AG04450 (cell line): ENCODE data around the gene MAGI2. TPM values are rescaled to one million over a fixed set of nuclear protein-coding genes. Genes with fewer than 3 reads are reported as not detected.

Experiments
- CTCF ChIA-PET: fragments of 300-600, 350-600 bp; formaldehyde crosslinking; extraction: SDS; loops from one replicate; lab custom pipeline; 2022; ENCODE audit warnings: antibody characterized with exemption, inconsistent platforms; lab: Charles Lee
- POLR2A ChIA-PET: fragments of 350-600 bp; formaldehyde crosslinking; extraction: SDS; loops from one replicate; lab custom pipeline; 2021; ENCODE audit warnings: antibody characterized with exemption, inconsistent platforms; lab: Yijun Ruan, JAX
- DNase-seq: peaks from one replicate; pipeline ENCODE4 v3.0.0-alpha.2; 2011; ENCODE audit warnings: low read depth, low spot score
- H3K27ac ChIP-seq: one replicate; pipeline ENCODE4 v1.5.1; 2012; ENCODE audit warnings: low read depth, low read length, control low read depth
- H3K27me3 ChIP-seq: one replicate; pipeline ENCODE4 v1.6.0; 2012; ENCODE audit warnings: low read length; ENCODE audit not compliant: control insufficient read depth, insufficient read depth
- H3K4me3 ChIP-seq: 2 replicates; pipeline ENCODE4 v1.5.1; 2011; ENCODE audit warnings: mild to moderate bottlenecking, low read depth, low read length, control low read depth
- H3K9me3 ChIP-seq: 2 replicates; pipeline ENCODE4 v1.5.1; 2012; ENCODE audit warnings: low read length; ENCODE audit not compliant: control insufficient read depth, insufficient read depth
- polyA plus RNA-seq: library from polyadenylated mRNA; depleted of rRNA; stranded (reverse); fragments of >200 nt; gene quantifications from 2 replicates; pipeline ENCODE4 v1.2.3, GENCODE V29; 2011
- TF ChIP-seq, protein P1 (sequence below): IDR thresholded peaks from 2 replicates; pipeline ENCODE4 v1.5.1; 2011; ENCODE audit warnings: low read depth, low read length, control low read depth, inconsistent platforms

The MAGI2 gene
- polyA plus RNA-seq, 1 experiment: 2.3 TPM

- no peak overlapping the region for H3K27ac ChIP-seq
- no peaks in the 10 kb centered on the region for H3K9me3 ChIP-seq
- H3K4me3 ChIP-seq: no peak overlapping the region
- POLR2A ChIA-PET: no interaction called here
- CTCF ChIA-PET: no interaction called here
- no peak for DNase-seq
- TF ChIP-seq, protein P1, sequence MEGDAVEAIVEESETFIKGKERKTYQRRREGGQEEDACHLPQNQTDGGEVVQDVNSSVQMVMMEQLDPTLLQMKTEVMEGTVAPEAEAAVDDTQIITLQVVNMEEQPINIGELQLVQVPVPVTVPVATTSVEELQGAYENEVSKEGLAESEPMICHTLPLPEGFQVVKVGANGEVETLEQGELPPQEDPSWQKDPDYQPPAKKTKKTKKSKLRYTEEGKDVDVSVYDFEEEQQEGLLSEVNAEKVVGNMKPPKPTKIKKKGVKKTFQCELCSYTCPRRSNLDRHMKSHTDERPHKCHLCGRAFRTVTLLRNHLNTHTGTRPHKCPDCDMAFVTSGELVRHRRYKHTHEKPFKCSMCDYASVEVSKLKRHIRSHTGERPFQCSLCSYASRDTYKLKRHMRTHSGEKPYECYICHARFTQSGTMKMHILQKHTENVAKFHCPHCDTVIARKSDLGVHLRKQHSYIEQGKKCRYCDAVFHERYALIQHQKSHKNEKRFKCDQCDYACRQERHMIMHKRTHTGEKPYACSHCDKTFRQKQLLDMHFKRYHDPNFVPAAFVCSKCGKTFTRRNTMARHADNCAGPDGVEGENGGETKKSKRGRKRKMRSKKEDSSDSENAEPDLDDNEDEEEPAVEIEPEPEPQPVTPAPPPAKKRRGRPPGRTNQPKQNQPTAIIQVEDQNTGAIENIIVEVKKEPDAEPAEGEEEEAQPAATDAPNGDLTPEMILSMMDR: no peak
- H3K27me3 ChIP-seq: no peaks in the 10 kb centered on the region
These were observed 1011.7 kb downstream of the MAGI2 start for GRCh38 chr7:78441737-78442136.

DNA sequence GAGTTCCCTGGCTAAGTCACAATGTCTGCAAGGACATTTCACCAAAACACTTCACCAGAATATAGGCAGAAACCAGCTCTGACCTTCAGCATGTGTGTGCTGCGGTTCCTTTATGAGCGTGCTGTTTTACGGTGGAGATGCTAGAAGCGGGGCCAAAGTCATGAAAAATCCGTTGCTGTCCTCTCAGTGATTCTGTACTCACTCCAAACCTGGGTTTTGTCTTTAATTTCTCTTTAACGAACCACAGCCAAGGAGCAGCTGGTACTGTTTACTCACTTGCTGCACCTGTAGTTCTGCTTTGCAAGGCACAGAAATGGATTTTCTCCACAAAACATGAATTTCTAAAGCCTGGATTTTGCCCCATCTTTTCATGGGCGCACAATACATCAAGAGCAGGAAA, 1015.0 kb downstream of the MAGI2 start:
- TF ChIP-seq, protein P1: no peak
- no peaks in the 10 kb centered on the region for H3K9me3 ChIP-seq
- no peak overlapping the region for H3K4me3 ChIP-seq
- ChIA-PET CTCF (interaction anchor here (0.7 kb wide), 1 partner anchor 304 kb away, joined by 3 read pairs; no protein-coding TSS in a partner anchor), POLR2A (no interaction called here)
- H3K27ac ChIP-seq: no peak overlapping the region
- DNase-seq: no peak
- no peaks in the 10 kb centered on the region for H3K27me3 ChIP-seq

DNA sequence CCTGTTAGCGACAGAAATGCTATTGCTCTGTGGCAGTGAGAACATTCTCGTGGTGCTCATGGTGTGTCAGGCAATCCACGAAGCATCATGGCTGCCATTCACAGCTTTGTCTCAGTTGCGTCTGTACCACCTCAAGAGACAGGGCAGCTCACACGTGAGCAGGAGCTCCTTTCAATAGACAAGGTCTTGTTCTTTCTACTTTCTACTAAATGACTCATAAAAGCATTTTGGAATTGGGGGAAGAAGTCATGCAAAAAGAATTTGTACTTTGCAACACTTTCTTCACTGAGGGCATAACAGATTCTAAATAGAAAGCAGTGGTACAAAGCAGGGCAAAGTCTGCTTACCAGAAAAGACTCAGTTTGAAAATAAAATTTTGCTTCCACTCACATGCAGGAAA, 1016.3 kb downstream of the MAGI2 start:
- TF ChIP-seq, protein P1: no peak
- no peaks in the 10 kb centered on the region for H3K9me3 ChIP-seq
- no peaks in the 10 kb centered on the region for H3K27me3 ChIP-seq
- H3K4me3 ChIP-seq: no peak overlapping the region
- ChIA-PET CTCF (interaction anchor here (0.6 to 1.5 kb wide), 2 partner anchors 27 to 303 kb away, joined by 3 read pairs; no protein-coding TSS in a partner anchor), POLR2A (interaction anchor here (0.6 kb wide), 1 partner anchor 303 kb away, joined by 3 read pairs; no protein-coding TSS in a partner anchor)
- peak; percentile 46 for DNase-seq
- peak overlapping the region; percentile 65 for H3K27ac ChIP-seq

DNA sequence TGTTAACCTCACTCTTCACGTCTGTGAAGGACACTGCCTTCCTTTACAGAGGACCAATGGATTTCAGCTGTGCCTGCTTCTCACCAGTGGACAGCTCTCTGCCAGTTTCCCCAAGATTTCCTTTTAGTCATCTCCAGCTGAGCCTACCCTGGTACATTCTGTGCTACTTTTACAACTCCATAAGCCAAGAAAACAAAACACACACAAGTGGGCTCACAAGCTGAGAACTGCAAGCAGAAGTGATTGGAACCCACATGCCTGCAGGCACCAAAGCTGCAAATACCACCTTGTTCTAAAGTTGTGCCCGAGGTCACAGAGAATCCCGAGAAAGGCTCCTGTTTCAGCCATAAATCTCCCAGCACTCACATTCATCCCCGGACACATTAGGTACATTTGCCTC, 1018.1 kb downstream of the MAGI2 start:
- Histone ChIP-seq H3K4me3 (no peak overlapping the region), H3K27me3 (no peaks in the 10 kb centered on the region), H3K9me3 (no peaks in the 10 kb centered on the region), H3K27ac (no peak overlapping the region)
- DNase-seq: no peak
- POLR2A ChIA-PET: no interaction called here
- TF ChIP-seq, protein P1: no peak
- CTCF ChIA-PET: no interaction called here

GRCh38 chr7:78434281-78434680, 1019.2 kb downstream of the MAGI2 start:
- Histone ChIP-seq H3K4me3 (no peak overlapping the region), H3K9me3 (no peaks in the 10 kb centered on the region), H3K27me3 (no peaks in the 10 kb centered on the region), H3K27ac (no peak overlapping the region)
- CTCF ChIA-PET: interaction anchor here (1.4 kb wide), 1 partner anchor 300 kb away, joined by 3 read pairs; no protein-coding TSS in a partner anchor
- no peak for DNase-seq
- POLR2A ChIA-PET: no interaction called here
- TF ChIP-seq, protein P1: peak; percentile 27; the same call in 1 of the 2 replicates
